Epithelial cell of proximal tubule (primary cell): Measurements from ENCODE around the gene LUC7L. TPM values are rescaled to one million over a fixed set of nuclear protein-coding genes. Genes with fewer than 3 reads are reported as not detected.
A peak's percentile ranks its signal among the peaks of the same experiment; 100 is the strongest.
"Not testable (repeated sequence)": the region's sequence is repeated elsewhere in the genome, so short reads cannot be mapped to it uniquely, and the experiment has no call there.

Source experiments
- DNase-seq: peaks from one replicate; pipeline ENCODE4 v3.0.0-alpha.2; 2011; ENCODE audit warnings: low read depth
- H3K4me3 ChIP-seq: 2 replicates; pipeline ENCODE4 v1.5.1; 2011; ENCODE audit warnings: low read depth, mild to moderate bottlenecking, low read length
- total RNA-seq: library from RNA; depleted of rRNA; stranded (reverse); fragments of >200 nt; gene quantifications from 2 replicates; pipeline ENCODE4 v1.2.3, GENCODE V29; 2015
- TF ChIP-seq, protein P1 (sequence below): conservative IDR thresholded peaks from 2 replicates; pipeline ENCODE4 v1.5.1; 2012; ENCODE audit warnings: low read depth, mild to moderate bottlenecking, low read length

LUC7L gene
- total RNA-seq, 1 donor from 2014 or later: 77.6 TPM

DNA sequence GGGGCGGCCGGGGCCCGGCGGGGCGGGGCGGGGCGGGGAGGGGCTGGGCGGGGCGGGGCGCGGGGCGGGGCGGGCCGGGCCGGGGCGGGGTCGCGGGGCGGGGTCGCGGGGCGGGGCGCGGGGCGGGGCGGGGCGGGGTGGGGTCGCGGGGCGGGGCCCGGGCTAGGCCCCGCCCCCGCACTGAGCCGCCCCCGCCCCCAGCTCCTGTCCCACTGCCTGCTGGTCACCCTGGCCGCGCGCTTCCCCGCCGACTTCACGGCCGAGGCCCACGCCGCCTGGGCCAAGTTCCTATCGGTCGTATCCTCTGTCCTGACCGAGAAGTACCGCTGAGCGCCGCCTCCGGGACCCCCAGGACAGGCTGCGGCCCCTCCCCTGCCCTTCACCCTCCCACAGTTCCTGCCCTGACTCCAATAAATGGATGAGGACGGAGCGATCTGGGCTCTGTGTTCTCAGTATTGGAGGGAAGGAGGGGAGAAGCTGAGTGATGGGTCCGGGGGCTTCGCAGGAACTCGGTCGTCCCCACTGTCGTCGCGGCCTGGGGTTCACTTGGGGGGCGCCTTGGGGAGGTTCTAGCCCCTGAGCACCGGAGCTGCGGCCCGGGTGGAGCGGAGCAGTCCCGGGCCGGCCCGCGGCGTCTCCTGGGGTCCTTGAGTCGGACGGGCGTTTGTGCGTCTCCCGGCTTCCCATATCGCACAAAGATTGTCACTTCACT, 64.3 kb downstream of the LUC7L start:
- TF ChIP-seq, protein P1, sequence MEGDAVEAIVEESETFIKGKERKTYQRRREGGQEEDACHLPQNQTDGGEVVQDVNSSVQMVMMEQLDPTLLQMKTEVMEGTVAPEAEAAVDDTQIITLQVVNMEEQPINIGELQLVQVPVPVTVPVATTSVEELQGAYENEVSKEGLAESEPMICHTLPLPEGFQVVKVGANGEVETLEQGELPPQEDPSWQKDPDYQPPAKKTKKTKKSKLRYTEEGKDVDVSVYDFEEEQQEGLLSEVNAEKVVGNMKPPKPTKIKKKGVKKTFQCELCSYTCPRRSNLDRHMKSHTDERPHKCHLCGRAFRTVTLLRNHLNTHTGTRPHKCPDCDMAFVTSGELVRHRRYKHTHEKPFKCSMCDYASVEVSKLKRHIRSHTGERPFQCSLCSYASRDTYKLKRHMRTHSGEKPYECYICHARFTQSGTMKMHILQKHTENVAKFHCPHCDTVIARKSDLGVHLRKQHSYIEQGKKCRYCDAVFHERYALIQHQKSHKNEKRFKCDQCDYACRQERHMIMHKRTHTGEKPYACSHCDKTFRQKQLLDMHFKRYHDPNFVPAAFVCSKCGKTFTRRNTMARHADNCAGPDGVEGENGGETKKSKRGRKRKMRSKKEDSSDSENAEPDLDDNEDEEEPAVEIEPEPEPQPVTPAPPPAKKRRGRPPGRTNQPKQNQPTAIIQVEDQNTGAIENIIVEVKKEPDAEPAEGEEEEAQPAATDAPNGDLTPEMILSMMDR: no peak
- no peak for DNase-seq

DNA sequence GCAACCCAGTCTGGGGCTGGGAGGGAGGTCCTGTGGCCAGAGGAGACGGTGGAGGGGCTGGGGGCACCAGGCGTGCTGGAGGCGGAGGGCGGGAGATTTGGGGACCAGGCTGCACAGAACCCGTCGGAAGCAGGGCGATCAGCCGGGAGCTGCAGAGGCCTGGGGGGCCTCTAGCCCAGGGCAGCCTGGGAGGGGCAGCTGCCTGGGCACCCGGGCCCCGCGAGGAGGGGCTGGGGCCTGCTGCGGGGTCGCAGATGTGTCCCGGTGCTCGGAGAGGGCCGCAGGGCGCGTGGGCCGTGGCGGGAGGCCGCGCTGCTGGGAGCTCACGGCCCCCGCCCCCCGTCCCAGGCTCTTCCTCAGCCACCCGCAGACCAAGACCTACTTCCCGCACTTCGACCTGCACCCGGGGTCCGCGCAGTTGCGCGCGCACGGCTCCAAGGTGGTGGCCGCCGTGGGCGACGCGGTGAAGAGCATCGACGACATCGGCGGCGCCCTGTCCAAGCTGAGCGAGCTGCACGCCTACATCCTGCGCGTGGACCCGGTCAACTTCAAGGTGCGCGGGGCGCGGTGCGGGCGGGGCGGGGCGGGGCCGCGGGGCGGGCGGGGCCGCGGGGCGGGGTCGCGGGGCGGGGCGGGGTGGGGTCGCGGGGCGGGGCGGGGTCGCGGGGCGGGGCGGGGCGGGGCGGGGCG, 65.0 kb downstream of the LUC7L start:
- not testable (repeated sequence) for DNase-seq, H3K4me3 ChIP-seq

More for the DNA sequence above, 64.3 kb downstream of the LUC7L start:
- peak overlapping the region; percentile 6 for H3K4me3 ChIP-seq

DNA sequence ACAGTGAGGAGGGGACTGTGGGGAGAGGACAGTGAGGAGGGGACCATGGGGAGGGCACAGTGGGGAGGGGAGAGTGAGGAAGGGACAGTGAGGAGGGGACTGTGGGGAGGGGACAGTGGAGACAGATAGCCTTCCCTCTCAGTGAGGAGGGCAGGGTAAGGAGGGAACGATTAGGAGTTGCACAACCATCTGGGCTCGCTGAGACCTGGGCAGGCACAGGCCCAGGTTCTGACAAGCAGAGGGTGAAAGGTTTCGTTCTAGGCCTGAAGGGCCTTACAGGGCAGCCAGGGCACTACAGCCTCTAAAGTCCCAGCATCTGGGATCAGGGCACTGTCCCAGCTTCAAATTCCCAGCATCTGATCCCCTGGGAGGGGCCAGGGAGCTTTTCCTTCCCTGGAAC, 65.6 kb downstream of the LUC7L start:
- not testable (repeated sequence) for DNase-seq, H3K4me3 ChIP-seq

DNA sequence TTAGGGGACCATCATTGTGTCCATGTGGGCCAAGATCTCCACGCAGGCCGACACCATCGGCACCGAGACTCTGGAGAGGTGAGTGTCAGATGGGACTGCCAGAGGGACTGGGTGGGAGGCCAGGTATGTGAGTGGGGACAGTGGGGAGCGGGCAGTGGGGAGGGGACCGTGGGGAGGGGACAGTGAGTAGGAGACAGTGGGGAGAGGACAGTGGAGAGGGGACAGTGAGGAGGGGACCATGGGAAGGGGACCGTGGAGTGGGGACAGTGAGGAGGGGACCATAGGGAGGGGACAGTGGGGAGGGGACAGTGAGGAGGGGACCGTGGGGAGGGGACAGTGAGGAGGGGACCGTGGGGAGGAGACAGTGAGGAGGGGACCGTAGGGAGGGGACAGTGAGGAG, 66.1 kb downstream of the LUC7L start:
- DNase-seq, H3K4me3 ChIP-seq: not testable (repeated sequence)

DNA sequence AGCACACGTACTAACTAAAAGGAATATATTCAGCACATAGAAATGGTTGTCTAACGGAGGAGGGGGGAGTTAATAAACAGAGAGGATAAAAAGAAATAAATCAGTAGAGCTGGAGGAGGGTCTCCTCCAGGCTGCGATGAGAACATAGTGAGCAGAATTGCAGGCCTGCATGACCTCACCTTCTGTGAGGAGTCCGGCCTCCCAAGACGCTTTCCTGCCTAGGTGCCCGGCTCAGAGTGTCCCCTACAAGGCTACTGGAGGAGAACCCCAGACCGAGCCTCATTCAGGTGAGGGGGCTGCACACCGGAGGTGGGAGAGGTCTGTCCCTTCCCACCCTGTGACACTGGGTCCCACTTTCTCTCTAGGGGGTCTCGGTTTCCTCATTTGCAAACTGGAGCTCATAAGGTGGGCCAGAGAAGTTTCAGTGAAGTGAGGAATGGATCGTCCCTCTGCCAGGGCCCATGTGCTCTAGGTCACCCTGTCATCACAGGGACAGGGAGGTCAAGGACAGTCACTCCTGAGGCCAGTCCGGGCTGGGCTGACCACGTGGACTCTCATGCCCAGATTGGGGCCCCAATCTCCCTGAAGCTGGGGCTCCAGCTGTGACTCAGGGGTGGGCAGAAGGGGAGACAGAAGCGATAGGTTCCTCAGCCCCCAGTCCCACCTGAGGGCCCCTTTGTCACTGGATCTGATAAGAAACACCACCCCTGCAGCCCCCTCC, 66.8 kb downstream of the LUC7L start:
- DNase-seq: no peak
- H3K4me3 ChIP-seq: no peak overlapping the region
- TF ChIP-seq, protein P1: no peak

DNA sequence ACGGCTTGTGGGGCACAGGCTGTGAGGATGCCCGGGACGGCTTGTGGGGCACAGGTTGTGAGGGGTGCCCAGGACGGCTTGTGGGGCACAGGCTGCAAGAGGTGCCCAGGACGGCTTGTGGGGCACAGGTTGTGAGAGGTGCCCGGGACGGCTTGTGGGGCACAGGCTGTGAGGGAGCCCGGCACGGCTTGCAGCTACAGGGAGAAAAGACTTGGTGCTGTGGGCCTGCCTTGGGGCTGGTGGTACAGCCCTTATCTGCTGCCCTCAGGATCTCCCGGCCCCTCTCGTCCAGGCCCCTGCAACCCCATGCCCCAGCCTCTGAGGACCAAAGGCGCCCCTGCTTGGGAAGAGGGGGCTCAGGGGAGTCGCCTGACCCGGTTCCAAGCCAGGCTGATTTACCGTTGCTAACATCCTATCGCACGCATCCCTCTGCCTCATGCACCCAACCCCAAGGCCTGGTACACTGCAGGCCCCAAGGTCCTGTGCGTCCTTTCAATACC, 68.5 kb downstream of the LUC7L start:
- no peak overlapping the region for H3K4me3 ChIP-seq
- TF ChIP-seq, protein P1: no peak
- no peak for DNase-seq

DNA sequence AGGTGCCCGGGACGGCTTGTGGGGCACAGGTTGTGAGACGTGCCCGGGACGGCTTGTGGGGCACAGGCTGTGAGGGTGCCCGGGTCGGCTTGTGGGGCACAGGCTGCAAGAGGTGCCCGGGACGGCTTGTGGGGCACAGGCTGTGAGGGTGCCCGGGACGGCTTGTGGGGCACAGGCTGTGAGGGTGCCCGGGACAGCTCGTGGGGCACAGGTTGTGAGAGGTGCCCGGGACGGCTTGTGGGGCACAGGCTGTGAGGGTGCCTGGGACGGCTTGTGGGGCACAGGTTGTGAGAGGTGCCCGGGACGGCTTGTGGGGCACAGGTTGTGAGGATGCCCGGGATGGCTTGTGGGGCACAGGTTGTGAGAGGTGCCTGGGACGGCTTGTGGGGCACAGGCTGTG, 69.0 kb downstream of the LUC7L start:
- not testable (repeated sequence) for DNase-seq

DNA sequence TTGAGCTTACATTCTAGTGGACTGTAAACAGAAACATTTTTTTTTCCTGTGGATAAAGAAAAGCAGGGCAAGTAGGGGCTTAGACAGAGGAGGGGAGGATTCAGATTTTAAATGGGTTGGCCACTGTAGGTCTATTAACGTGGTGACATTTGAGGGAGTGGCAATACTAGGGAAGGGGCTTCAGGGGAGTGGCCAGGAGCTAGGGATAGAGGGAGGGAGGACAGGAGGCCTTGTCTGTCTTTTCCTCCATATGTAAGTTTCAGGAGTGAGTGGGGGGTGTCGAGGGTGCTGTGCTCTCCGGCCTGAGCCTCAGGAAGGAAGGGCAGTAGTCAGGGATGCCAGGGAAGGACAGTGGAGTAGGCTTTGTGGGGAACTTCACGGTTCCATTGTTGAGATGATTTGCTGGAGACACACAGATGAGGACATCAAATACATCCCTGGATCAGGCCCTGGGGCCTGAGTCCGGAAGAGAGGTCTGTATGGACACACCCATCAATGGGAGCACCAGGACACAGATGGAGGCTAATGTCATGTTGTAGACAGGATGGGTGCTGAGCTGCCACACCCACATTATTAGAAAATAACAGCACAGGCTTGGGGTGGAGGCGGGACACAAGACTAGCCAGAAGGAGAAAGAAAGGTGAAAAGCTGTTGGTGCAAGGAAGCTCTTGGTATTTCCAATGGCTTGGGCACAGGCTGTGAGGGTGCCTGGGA, 70.0 kb downstream of the LUC7L start:
- H3K4me3 ChIP-seq: no peak overlapping the region
- TF ChIP-seq, protein P1: no peak
- DNase-seq: no peak

More for the DNA sequence above, 69.0 kb downstream of the LUC7L start:
- not testable (repeated sequence) for H3K4me3 ChIP-seq
